Measurements from ENCODE around the gene ACTR3. TPM values are rescaled to one million over a fixed set of nuclear protein-coding genes. Genes with fewer than 3 reads are reported as not detected.

ACTR3 gene
- total RNA-seq, 1 experiment from 2014 or later, result 180 TPM

- no CpG with 5 or more reads among the region's 5 CpGs for WGBS (ENCODE audit: extremely low coverage, insufficient read length, low lambda C conversion rate)
These were observed 115.4 kb downstream of the ACTR3 start for GRCh38 chr2:114005110-114005783.

More at GRCh38 chr2:114005110-114005783, 115.4 kb downstream of the ACTR3 start:
- Histone ChIP-seq H2BK120ac (ENCODE audit: low read depth, low read length, poor library complexity, severe bottlenecking) (no peak overlapping the region), H3K4ac (ENCODE audit: low read depth, low read length) (no peak overlapping the region), H4K8ac (replicated peaks; ENCODE audit: insufficient read length, low read depth, low read length) (no peak overlapping the region), H3K18ac (ENCODE audit: insufficient read length, low read depth, low read length) (no peak overlapping the region), H3K56ac (ENCODE audit: insufficient read length, low read depth, low read length) (no peak overlapping the region), H3K27me3 (ENCODE audit: insufficient read depth, low read length) (no peaks in the 10 kb centered on the region; the same call in 1 of the 2 replicates), H2BK12ac (ENCODE audit: insufficient read length, low read depth, low read length) (no peak overlapping the region), H3K14ac (ENCODE audit: insufficient read depth, low read length) (no peak overlapping the region), H3K4me2 (ENCODE audit: insufficient read depth, insufficient read length, low read length) (no peak overlapping the region), H4K5ac (ENCODE audit: insufficient read length, low read depth, low read length) (no peak overlapping the region), H3K9ac (ENCODE audit: extremely low read depth, insufficient read length, low read length) (no peak overlapping the region), H2AFZ (ENCODE audit: low read length) (no peak overlapping the region), H4K91ac (ENCODE audit: insufficient read length, low read depth, low read length) (no peak overlapping the region), H2BK15ac (ENCODE audit: low read depth, low read length) (no peak overlapping the region), H3K79me2 (ENCODE audit: insufficient read depth, low read length) (no peaks in the 10 kb centered on the region), H3K79me1 (ENCODE audit: insufficient read depth, low read depth, low read length, poor library complexity, severe bottlenecking) (no peaks in the 10 kb centered on the region), H3T11ph (ENCODE audit: low read length) (no peak overlapping the region), H3K23me2 (ENCODE audit: insufficient read length, low read depth, low read length, poor library complexity, severe bottlenecking) (no peaks in the 10 kb centered on the region), H2BK5ac (ENCODE audit: insufficient read length, low read length) (no peak overlapping the region), H2BK20ac (ENCODE audit: low read depth, low read length, poor library complexity, severe bottlenecking) (no peak overlapping the region), H3K4me1 (ENCODE audit: insufficient read depth, low read length) (no peaks in the 10 kb centered on the region), H2AK5ac (ENCODE audit: insufficient read length, low read length) (no peak overlapping the region), H3K27ac (ENCODE audit: insufficient read length, low read depth, low read length) (no peak overlapping the region), H3K23ac (ENCODE audit: insufficient read length, low read depth, low read length) (no peak overlapping the region), H4K20me1 (ENCODE audit: control insufficient read depth, insufficient read depth, insufficient read length) (no peaks in the 10 kb centered on the region), H3K9me3 (ENCODE audit: control insufficient read depth, low read depth, low read length) (no peaks in the 10 kb centered on the region)
- TF ChIP-seq, protein P1, sequence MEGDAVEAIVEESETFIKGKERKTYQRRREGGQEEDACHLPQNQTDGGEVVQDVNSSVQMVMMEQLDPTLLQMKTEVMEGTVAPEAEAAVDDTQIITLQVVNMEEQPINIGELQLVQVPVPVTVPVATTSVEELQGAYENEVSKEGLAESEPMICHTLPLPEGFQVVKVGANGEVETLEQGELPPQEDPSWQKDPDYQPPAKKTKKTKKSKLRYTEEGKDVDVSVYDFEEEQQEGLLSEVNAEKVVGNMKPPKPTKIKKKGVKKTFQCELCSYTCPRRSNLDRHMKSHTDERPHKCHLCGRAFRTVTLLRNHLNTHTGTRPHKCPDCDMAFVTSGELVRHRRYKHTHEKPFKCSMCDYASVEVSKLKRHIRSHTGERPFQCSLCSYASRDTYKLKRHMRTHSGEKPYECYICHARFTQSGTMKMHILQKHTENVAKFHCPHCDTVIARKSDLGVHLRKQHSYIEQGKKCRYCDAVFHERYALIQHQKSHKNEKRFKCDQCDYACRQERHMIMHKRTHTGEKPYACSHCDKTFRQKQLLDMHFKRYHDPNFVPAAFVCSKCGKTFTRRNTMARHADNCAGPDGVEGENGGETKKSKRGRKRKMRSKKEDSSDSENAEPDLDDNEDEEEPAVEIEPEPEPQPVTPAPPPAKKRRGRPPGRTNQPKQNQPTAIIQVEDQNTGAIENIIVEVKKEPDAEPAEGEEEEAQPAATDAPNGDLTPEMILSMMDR (conservative IDR thresholded peaks at IDR 0.05), result no peak
- Mint-ChIP-seq H3K9me3 (peaks cover 10 to 11% of the 10 kb centered on the region in 2 experiments; a peak in 4 of 5 replicates), H3K27me3 (ENCODE audit: low read depth) (peaks cover 9% of the 10 kb centered on the region), H3K4me1 (peaks cover 0 to 3% of the 10 kb centered on the region in 2 experiments; a peak in 1 of 4 replicates), H3K27ac (no peak overlapping the region; a peak in 1 of 7 replicates), H3K4me3 (no peak overlapping the region), H3K36me3 (ENCODE audit: insufficient read depth in 1 of 3, low read depth in 3 of 3) (peaks cover 4 to 9% (median 5%) of the 10 kb centered on the region in 3 experiments; a peak in 6 of 7 replicates)
- DNase-seq, result no peak
